Fibroblast of pulmonary artery (primary cell): Measurements from ENCODE around the gene A2M.

Experiments used
- DNase-seq: peaks from one replicate; pipeline ENCODE4 v3.0.0-alpha.2; 2010; ENCODE audit warnings: low read depth
- H3K4me3 ChIP-seq: replicated peaks from 2 replicates; pipeline ENCODE4 v1.5.1; 2011; ENCODE audit warnings: low read depth, mild to moderate bottlenecking, control low read depth, low read length, moderate library complexity
- TF ChIP-seq, protein P1 (sequence below): IDR thresholded peaks from 2 replicates; pipeline ENCODE4 v1.5.1; 2011; ENCODE audit warnings: mild to moderate bottlenecking, control low read depth, low read length, inconsistent platforms; ENCODE audit errors: missing control alignments

A2M gene

DNA sequence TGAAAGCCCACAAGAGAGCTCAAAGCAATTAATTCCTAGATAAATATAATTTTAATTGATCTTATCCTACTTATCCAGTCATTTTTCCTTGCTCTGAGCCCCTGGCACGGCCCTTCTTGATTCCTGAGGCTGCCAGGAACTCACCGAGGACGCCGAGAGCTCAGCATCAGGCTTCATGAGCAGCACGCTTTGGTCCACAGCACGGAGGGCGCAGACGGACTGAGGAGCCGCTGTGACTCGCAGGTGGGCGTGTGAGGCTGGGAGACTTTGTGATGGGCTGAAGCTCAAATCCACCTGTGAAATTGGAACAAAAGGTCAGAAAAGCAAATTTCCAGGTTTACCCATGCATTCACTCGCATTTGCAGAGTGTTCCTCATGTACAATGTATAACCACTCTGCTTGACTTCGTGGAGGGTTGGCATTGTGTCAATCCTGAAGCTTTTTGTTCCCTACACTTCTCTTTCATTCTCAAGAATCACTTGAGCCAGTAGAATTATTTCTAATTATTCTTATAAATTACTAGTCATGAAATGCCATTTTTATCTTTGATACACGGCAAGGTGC lies 17.2 kb downstream of the A2M start:
- TF ChIP-seq, protein P1, sequence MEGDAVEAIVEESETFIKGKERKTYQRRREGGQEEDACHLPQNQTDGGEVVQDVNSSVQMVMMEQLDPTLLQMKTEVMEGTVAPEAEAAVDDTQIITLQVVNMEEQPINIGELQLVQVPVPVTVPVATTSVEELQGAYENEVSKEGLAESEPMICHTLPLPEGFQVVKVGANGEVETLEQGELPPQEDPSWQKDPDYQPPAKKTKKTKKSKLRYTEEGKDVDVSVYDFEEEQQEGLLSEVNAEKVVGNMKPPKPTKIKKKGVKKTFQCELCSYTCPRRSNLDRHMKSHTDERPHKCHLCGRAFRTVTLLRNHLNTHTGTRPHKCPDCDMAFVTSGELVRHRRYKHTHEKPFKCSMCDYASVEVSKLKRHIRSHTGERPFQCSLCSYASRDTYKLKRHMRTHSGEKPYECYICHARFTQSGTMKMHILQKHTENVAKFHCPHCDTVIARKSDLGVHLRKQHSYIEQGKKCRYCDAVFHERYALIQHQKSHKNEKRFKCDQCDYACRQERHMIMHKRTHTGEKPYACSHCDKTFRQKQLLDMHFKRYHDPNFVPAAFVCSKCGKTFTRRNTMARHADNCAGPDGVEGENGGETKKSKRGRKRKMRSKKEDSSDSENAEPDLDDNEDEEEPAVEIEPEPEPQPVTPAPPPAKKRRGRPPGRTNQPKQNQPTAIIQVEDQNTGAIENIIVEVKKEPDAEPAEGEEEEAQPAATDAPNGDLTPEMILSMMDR = no peak
- no peak overlapping the region for H3K4me3 ChIP-seq
- DNase-seq = no peak

DNA sequence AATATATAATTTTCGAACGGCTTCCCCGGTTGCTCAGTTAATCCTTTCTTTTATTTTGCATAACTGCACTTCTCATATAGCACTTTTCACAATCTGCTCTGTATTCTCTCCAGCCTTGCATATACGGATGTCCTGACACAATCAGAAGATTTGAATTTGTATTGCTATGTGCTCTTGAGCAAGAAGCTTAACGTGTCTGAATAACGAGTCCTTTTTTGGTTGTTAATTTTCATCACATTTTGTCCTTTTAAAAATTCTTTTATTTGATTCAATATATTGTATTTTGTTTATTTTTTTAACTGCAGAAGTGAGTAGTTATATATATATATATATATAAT lies 17.6 kb downstream of the A2M start:
- DNase-seq = no peak
- H3K4me3 ChIP-seq = no peak overlapping the region
- TF ChIP-seq, protein P1 = no peak

DNA sequence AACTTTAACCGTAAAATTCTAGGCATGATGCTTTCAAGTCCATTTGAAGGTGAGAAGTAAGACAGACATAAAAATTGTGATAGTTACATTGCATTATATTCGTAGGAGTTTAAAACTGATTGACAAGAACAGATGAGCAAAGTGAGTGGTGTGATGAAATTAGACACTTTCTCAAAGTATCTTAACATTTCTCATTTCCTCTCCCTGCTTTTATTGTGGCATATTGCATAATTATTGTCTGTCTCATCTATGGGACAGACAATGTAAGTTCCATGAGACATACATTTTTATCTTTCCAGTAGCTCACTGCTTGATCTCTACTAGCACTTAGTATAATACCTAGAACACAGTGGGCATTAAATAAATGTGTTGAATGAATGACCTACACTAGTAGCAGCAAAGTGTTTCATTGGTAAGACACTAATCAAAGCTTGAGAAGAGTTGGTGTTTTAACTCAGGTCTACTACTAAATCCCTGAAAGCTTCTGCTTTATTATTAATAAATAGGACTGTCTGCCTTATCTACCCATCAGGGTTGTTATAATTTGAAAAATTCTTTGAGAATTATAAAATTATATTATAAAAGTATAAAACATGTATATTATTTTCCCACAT lies 19.0 kb downstream of the A2M start:
- no peak for DNase-seq
- TF ChIP-seq, protein P1 = no peak
- H3K4me3 ChIP-seq = no peak overlapping the region

DNA sequence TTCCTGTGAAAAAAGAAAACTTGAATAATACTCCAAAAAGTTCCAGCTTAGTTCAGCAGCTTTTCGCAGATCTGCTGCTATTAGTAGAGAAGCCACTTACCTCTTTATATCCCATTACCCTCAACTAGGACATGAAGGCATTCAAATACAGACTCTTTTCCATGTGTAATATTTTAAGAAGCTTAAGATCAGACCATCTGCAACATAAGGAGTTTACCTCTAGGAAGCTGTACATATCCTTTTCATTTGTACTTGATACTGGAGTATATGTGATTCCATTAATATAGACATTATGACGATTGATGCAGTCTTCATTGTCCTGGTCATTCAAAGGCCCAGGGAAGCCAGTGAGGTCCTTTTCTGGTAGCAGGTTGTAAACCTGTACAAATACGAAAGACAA lies 20.4 kb downstream of the A2M start:
- DNase-seq = no peak
- TF ChIP-seq, protein P1 = no peak
- no peak overlapping the region for H3K4me3 ChIP-seq

DNA sequence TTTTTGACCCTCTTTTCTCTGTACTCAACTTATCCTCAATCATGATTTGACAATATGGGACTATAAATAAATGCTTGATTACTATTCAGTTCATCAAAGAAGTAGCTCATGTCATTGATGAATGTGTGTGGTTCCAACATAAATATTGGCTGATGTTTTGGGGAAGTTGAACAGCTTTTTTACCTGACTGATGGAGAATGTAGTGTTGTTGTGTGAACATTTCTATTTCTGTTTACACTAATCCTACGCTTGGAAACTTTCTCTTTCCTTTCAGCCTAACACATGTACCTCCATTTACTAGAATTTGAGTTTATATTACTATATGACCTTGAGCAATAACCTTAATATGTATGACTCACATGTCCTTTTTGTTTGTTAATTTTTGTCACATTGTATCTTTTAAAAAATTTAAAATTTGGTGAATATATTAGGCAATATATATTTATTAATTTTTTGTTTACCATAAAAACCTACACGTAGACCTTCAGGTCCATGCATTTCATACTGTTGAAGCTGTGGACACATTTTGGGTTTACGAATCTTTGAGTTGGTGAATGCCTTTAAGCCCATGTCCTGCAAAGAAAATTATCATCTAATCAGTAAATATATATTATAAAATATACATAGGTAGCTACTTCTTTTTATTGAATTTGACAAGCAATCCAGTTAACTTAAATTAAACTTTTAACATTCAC lies 21.1 kb downstream of the A2M start:
- DNase-seq = no peak
- TF ChIP-seq, protein P1 = no peak
- no peak overlapping the region for H3K4me3 ChIP-seq

DNA sequence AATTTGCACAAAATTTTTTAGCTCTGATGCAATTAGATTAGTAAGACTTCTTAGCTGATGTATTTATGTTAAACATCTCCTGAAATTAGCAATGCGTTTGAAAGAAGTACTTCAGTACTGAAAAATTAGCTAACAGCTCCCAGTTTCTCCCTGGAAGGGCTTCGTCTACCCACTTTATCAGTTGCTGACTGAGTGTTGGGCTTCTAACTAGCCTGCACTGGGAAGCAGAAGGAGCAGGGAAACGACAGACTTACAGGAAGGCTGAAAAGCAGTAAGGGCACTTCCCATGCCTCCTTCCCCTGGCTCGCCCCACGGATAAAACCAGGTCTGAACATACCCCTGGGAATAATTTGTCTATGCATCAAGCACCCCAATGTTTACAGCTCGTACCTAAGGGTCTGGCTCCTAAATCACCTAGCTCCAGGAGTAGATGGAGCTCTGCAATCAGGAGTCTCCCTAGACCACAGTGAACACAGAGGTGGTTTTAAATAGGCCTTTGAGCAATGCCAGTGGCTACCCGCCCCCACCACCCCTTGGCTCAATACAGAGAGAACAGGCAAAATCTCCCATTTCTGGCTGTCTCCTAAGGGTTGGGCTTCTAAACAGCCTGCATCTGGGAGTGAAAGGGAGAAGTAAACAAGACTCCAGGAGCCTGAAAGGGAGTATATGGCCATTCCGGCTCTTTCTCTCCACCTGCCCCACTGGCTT lies 23.7 kb downstream of the A2M start:
- H3K4me3 ChIP-seq = no peak overlapping the region
- TF ChIP-seq, protein P1 = no peak
- DNase-seq = no peak
